AG04450 (cell line): Measurements from ENCODE around the gene ZFX. TPM values are rescaled to one million over a fixed set of nuclear protein-coding genes. Genes with fewer than 3 reads are reported as not detected.
"Not testable (repeated sequence)": the region's sequence is repeated elsewhere in the genome, so short reads cannot be mapped to it uniquely, and the experiment has no call there.

Experiments used
- CTCF ChIA-PET: fragments of 300-600, 350-600 bp; formaldehyde crosslinking; extraction: SDS; loops from one replicate; lab custom pipeline; 2022; ENCODE audit warnings: antibody characterized with exemption, inconsistent platforms; lab: Charles Lee
- POLR2A ChIA-PET: fragments of 350-600 bp; formaldehyde crosslinking; extraction: SDS; loops from one replicate; lab custom pipeline; 2021; ENCODE audit warnings: antibody characterized with exemption, inconsistent platforms; lab: Yijun Ruan, JAX
- DNase-seq: peaks from one replicate; pipeline ENCODE4 v3.0.0-alpha.2; 2011; ENCODE audit warnings: low read depth, low spot score
- H3K27ac ChIP-seq: one replicate; pipeline ENCODE4 v1.5.1; 2012; ENCODE audit warnings: low read depth, low read length, control low read depth
- H3K27me3 ChIP-seq: one replicate; pipeline ENCODE4 v1.6.0; 2012; ENCODE audit warnings: low read length; ENCODE audit not compliant: control insufficient read depth, insufficient read depth
- H3K4me3 ChIP-seq: 2 replicates; pipeline ENCODE4 v1.5.1; 2011; ENCODE audit warnings: mild to moderate bottlenecking, low read depth, low read length, control low read depth
- H3K9me3 ChIP-seq: 2 replicates; pipeline ENCODE4 v1.5.1; 2012; ENCODE audit warnings: low read length; ENCODE audit not compliant: control insufficient read depth, insufficient read depth
- polyA plus RNA-seq: library from polyadenylated mRNA; depleted of rRNA; stranded (reverse); fragments of >200 nt; gene quantifications from 2 replicates; pipeline ENCODE4 v1.2.3, GENCODE V29; 2011
- TF ChIP-seq, protein P1 (sequence below): IDR thresholded peaks from 2 replicates; pipeline ENCODE4 v1.5.1; 2011; ENCODE audit warnings: low read depth, low read length, control low read depth, inconsistent platforms

The ZFX gene
- polyA plus RNA-seq, 1 experiment, result 23.1 TPM

DNA sequence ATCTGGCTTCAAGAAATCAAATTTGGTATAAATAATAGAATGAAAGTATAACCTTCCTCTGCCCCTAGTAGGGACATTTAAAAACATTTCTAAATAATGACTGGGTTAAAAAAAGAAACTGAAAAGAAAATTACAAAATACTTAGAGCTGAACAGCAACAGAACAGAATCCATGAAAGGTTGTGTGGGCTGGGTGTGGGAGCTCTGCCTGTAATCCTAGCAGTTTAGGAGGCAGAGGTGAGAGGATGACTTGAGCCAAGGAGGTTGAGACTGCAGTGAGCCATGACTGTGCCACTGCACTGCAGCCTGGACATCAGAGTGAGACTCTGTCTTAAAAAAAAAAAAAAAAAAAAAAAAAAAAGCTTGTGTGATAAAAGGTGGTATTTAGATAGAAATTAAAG, 12.3 kb upstream of the ZFX start:
- POLR2A ChIA-PET, result no interaction called here
- no peaks in the 10 kb centered on the region for H3K9me3 ChIP-seq
- no peak overlapping the region for H3K4me3 ChIP-seq
- no peak for DNase-seq
- no peaks in the 10 kb centered on the region for H3K27me3 ChIP-seq
- TF ChIP-seq, protein P1, sequence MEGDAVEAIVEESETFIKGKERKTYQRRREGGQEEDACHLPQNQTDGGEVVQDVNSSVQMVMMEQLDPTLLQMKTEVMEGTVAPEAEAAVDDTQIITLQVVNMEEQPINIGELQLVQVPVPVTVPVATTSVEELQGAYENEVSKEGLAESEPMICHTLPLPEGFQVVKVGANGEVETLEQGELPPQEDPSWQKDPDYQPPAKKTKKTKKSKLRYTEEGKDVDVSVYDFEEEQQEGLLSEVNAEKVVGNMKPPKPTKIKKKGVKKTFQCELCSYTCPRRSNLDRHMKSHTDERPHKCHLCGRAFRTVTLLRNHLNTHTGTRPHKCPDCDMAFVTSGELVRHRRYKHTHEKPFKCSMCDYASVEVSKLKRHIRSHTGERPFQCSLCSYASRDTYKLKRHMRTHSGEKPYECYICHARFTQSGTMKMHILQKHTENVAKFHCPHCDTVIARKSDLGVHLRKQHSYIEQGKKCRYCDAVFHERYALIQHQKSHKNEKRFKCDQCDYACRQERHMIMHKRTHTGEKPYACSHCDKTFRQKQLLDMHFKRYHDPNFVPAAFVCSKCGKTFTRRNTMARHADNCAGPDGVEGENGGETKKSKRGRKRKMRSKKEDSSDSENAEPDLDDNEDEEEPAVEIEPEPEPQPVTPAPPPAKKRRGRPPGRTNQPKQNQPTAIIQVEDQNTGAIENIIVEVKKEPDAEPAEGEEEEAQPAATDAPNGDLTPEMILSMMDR, result no peak
- H3K27ac ChIP-seq, result no peak overlapping the region
- CTCF ChIA-PET, result no interaction called here

DNA sequence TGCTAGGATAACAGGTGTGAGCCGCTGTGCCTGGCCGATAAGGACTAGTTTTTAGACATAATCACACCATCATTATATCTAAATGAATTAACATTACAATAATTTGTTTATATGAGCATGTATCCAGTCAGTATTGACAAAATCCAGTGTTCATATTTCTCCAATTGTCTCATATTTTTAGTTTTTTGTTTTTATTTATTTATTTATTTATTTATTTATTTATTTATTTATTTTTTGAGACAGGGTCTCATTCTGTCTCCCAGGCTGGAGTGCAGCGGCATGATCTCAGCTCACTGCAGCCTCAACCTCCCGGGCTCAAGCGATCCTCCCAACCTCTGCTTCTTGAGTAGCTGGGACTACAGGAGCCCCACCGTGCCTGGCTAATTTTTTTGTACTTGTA, 5.5 kb upstream of the ZFX start:
- DNase-seq, H3K9me3 ChIP-seq, H3K4me3 ChIP-seq, H3K27me3 ChIP-seq, H3K27ac ChIP-seq, CTCF ChIA-PET, POLR2A ChIA-PET: not testable (repeated sequence)

DNA sequence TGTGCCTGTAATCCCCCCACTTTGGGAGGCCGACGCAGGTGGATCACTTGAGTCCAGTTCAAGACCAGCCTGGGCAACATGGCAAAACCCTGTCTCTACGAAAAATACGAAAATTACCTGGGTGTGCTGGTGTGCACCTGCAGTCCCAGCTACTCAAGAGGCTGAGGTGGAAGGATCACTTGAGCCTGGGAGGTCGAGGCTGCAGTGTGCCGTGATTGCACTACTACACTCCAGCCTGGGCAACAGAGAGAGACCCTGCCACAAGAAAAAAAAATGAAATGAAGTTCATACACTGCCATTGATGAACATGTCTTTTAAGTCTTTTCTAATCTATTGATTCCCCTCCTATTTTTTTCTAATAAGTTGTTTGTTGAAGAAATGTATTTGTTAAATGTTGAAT, 5.0 kb upstream of the ZFX start:
- TF ChIP-seq, protein P1, result no peak

DNA sequence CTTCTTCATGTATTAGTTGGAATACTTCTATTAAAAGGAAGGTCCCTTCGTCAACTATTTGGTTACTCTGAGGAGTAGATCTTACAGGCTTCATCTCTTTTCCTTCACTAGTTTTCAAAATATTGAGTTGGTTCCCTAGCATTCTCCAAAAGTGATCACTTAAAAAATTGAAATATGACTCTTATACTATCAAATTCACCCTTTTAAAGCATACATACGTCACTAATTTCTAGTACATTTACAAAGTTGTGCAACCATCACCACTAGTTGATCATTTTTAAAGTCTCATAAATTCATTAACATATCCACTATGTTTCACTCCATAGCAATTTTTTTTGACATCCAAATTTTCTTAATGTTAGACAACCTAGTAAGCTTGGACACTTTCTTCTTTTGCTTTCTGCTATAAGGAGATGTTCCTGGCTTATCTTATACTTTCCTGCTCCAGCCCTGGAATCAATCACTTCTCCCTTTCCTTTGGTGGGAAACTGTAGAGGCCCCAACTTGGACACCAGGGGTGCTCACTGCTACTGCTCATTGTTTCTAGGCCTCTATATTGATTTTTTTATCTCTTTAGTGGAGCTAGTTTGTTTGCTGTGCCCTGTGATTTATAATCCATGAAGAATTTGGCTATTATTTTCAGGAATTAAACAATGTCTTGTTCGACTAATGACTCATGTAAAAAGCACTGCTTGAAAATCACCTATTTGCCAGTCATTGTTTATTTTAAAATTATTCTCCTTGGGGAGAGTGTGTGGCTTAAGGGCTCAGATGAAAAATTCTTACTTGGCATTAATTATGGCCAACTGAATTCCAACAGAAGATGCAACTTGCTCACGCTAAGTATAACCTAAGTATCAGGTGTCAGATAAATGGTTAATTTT, 4.0 kb upstream of the ZFX start:
- no peaks in the 10 kb centered on the region for H3K9me3 ChIP-seq
- TF ChIP-seq, protein P1, result no peak
- no peaks in the 10 kb centered on the region for H3K27me3 ChIP-seq
- H3K27ac ChIP-seq, result no peak overlapping the region
- ChIA-PET CTCF (interaction anchor here (0.8 kb wide), 1 partner anchor 91 kb away, joined by 4 read pairs; the partner anchor contains the start of gene EIF2S3), POLR2A (interaction anchor here (0.7 to 1.3 kb wide), 3 partner anchors 26 to 120 kb away, joined by 3 to 5 read pairs (median 3); no protein-coding TSS in a partner anchor)
- no peak overlapping the region for H3K4me3 ChIP-seq
- DNase-seq, result no peak

More for the DNA sequence above, 5.0 kb upstream of the ZFX start:
- no peaks in the 10 kb centered on the region for H3K27me3 ChIP-seq
- POLR2A ChIA-PET, result no interaction called here
- DNase-seq, result no peak
- H3K4me3 ChIP-seq, result no peak overlapping the region
- no peak overlapping the region for H3K27ac ChIP-seq
- CTCF ChIA-PET, result no interaction called here
- H3K9me3 ChIP-seq, result no peaks in the 10 kb centered on the region

DNA sequence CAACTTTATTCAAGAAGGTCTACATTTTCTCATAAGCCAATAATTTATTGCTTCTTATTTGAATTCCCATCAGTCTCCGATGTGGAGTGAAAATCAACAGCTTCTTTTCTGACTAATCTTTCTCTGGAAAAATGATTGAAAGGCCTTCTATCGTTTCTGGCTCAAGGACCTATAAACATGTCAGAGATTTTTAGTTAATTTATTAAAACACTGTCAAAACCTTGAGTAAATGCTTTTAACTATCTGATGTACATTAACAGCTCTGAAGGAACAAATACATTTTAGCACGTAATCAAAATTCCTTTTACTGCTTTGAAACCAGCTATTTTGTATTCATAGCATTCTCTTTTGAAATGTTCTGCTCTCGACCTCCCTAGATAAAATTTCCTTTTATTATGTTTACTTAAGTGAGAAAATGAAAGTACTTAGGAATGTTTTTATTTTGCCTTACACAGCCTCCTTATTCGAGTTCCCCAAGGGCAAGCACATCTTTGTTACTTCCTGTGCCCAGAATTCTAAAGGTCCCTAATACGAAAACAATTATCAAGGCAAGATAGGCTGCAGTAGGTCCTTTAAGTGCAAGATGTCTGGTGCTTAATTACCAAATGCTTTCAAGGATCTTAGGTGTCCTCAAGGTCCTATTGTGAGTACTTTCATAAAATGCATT, 3.1 kb upstream of the ZFX start:
- DNase-seq, result no peak
- no peak overlapping the region for H3K27ac ChIP-seq
- ChIA-PET POLR2A (interaction anchor here (0.7 to 1.3 kb wide), 3 partner anchors 26 to 121 kb away, joined by 3 to 5 read pairs (median 3); no protein-coding TSS in a partner anchor), CTCF (interaction anchor here (0.7 kb wide), 1 partner anchor 92 kb away, joined by 4 read pairs; no protein-coding TSS in a partner anchor)
- TF ChIP-seq, protein P1, result no peak
- no peaks in the 10 kb centered on the region for H3K9me3 ChIP-seq
- 0 out of 2 replicates have a peak overlapping the region, but pooled peaks have one; percentile 10 for H3K4me3 ChIP-seq
- no peaks in the 10 kb centered on the region for H3K27me3 ChIP-seq
